Urinary bladder (tissue), 4 donors: ENCODE measurements around the gene TMEM191B. TPM values are rescaled to one million over a fixed set of nuclear protein-coding genes. Genes with fewer than 3 reads are reported as not detected.
"Not testable (repeated sequence)": the region's sequence is repeated elsewhere in the genome, so short reads cannot be mapped to it uniquely, and the experiment has no call there.

Source experiments
- DNase-seq: peaks from one replicate; pipeline ENCODE4 v3.0.0-alpha.2; 2015; ENCODE audit errors: extremely low spot score
- H3K27ac ChIP-seq: one replicate; pipeline ENCODE4 v1.5.1; 2013; ENCODE audit warnings: low read depth, mild to moderate bottlenecking, moderate library complexity
- H3K36me3 ChIP-seq: one replicate; pipeline ENCODE4 v1.6.1; 2013; ENCODE audit warnings: mild to moderate bottlenecking, moderate library complexity; ENCODE audit not compliant: insufficient read depth
- H3K4me1 ChIP-seq: one replicate; pipeline ENCODE4 v1.6.1; 2013; ENCODE audit warnings: mild to moderate bottlenecking, moderate library complexity; ENCODE audit not compliant: insufficient read depth
- H3K4me3 ChIP-seq: one replicate; pipeline ENCODE4 v1.5.1; 2013; ENCODE audit warnings: low read depth, low read length
- WGBS: extraction: QIAGEN DNeasy Blood & Tissue Kit; methylation state at CpG from one replicate; pipeline ENCODE4 v1.1.7; 2013; 5-methylcytosine and 5-hydroxymethylcytosine counted together
- polyA plus RNA-seq: library from polyadenylated mRNA; stranded (reverse); fragments of 200-250 nt; gene quantifications from one replicate; pipeline ENCODE4 v1.2.3, GENCODE V29; 2013
- total RNA-seq: library from RNA; depleted of rRNA; stranded (reverse); fragments of >200 nt; gene quantifications from one replicate; pipeline ENCODE4 v1.2.3, GENCODE V29; 2014
- donor health status: healthy with polysubstance abuse.
- donor health status: healthy.

The TMEM191B gene
- total and polyA plus RNA-seq, 2 donors = 0.60 TPM; not detected in 1

DNA sequence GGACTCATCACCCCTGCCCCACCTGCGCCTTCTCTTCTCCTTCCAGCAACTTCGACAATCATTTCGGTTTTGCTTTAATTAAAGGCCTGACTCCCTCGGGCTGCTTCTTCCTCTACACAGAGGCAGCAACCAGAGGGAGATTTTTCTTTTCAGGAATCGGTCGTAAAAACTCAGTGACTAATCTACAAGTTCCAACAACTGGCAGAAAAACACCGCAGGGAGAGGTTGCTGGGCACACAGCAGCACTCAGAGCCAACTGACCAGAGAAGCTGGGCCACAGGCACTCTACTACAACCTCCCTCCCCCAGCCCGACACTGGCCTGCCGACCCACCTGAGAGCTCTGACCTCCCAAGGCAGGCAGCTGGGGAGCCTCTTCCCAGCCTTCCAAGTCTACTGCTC, 48.1 kb downstream of the TMEM191B start:
- H3K4me1 ChIP-seq, H3K36me3 ChIP-seq, H3K4me3 ChIP-seq, DNase-seq, H3K27ac ChIP-seq: not testable (repeated sequence)
- no CpG with 5 or more reads among the region's 9 CpGs for WGBS

DNA sequence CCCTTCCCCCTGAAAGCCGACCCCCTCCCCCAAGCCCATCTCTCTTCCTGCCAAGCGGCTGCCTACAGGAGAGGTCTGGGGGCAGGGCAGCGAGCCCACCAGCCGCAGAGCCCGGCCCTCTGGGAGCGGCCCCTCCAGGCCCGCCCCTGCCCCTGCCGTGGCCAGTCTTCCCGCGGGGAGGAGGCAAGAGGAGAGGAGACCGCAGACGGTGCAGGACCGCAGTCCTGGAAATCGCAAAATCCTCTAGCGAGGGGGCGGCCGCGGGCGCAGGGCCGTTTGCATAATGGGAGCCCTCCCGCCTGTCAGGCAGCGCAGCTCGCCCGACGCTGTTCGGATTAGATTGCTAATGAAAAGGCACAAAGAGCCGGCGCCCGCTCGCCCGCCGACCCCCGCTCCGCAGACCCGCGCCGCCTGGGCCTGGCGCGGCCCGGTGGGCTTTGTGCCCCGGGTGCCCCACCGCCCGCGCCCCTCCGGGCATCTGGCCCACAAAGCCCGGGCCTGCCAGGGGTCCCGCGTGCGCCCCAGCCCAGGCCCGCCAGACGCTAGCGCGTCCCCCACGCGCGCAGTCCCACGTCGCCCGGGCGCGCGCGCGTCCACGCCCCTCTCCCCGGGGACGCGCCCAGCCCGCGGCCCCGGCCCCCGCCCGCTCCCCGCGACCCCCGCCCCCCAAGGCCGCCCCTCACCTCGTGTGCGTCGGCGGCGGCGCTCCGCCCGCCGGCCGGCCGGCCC, 49.7 kb downstream of the TMEM191B start:
- H3K4me1 ChIP-seq, H3K4me3 ChIP-seq, H3K27ac ChIP-seq, H3K36me3 ChIP-seq, DNase-seq: not testable (repeated sequence)
- 0% methylated on average over 6 of the region's 88 CpGs for WGBS

DNA sequence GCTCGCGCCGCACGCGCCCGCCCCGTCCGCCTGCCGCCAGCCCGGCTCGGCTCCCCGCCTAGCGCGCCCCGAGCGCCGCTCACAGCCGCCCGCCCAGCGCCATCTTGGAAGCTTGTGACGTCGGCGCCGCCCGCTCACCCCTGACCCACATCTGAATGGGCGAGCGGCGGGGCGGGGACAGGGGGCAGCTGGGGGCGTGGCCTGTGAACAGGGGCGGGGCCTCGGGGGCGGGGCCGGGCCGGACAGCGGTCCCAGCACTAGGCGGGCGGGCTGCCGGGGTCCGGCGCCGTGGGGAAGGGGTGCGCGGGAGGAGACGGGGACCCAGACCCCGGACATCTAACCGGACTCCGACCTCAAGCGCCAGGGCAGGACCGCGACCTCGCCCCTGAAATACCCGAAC, 50.2 kb downstream of the TMEM191B start:
- not testable (repeated sequence) for H3K27ac ChIP-seq
- WGBS = no CpG with 5 or more reads among the region's 53 CpGs

More for the DNA sequence above, 50.2 kb downstream of the TMEM191B start:
- H3K4me3 ChIP-seq, H3K4me1 ChIP-seq, H3K36me3 ChIP-seq, DNase-seq: not testable (repeated sequence)

Other genes starting within 250 kb of the TMEM191B start
- gene GGTLC3, start 9.6 kb upstream of the TMEM191B start, total RNA-seq = not detected
- gene GGTLC3, start 9.6 kb upstream of the TMEM191B start, polyA plus RNA-seq = not detected
- gene RIMBP3, start 84.1 kb downstream of the TMEM191B start, total RNA-seq = 0.42 TPM
- 0.06 TPM for gene RIMBP3, start 84.1 kb downstream of the TMEM191B start, polyA plus RNA-seq